Measurements from ENCODE around the gene GHRH.
A peak's percentile ranks its signal among the peaks of the same experiment; 100 is the strongest.

The GHRH gene

DNA sequence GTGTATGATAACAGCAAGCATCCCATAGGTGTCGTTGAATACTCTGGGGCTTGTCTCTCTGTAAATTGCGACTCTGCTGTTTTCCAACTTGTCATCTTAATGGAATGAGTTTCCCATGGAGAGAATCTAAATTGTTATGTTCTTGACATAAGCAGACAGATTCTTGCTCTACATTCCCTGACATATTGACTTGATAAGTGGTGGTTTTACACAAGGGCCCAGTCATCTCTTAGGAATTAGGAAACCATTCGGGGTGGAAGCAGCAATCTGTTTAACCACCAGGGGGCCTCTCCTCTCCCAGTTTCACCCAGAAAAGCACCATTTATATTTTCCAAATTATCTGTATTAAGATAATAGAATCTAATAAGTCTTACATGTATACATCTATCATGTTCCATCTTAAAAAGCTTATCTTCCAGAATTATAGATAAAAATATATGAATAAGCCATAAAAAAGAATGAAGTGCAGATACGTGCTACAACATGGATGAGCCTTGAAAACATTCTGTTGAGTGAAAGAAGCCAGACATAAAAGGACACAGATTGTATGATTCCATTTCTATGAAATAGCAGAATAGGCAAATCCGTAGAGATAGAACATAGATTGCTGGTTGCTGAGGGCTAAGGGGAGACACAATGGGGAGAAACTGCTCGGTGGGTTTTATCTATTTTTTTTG, 59.2 kb downstream of the GHRH start:
- DNase-seq = peak; percentile 98

- DNase-seq = peak; percentile 29
Measured at GRCh38 chr20:37201827-37202162, 59.8 kb downstream of the GHRH start.
